Measurements from ENCODE around the gene VWC2L.

The VWC2L gene

DNA sequence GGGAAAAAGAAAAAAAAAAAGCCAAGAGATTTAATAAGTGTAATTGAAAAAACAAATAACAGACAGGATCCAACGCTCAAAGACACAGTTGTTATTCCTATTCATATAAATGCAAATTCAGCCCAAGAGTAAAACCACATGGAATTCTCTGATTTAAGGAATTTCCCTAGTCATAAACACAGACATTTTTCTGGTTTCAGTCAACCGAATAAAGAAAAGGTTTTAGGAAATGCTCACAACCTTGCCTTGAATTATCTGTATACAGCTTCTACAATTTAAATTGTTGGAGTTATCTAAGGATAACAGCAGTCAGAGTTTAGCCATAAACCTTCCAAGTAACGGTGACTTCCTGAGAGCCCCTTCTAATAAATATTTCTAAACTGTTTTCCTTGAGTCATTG, 122.7 kb downstream of the VWC2L start:
- no peak for DNase-seq (ENCODE audit: low read depth in 2 of 2, low spot score in 1 of 2)

DNA sequence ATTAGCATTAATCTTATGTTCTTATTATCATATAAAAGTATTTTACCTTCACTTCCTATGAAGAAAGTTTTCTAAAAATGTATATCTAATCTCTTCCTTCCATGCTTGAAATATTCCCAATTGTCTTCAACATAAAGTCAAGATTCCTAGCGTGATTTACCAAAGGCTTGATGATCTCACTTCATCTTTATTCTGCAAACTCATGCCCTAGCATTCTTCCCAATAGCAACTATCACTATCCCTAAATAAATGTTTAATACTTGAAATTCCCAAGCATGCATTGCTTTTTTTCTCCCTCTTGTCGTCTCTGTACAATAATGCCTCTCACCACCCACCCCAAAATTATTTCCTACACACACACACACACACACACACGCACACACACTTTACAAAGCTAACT, 125.8 kb downstream of the VWC2L start:
- DNase-seq (ENCODE audit: low read depth in 2 of 2, low spot score in 1 of 2), result no peak

- no peak for DNase-seq (ENCODE audit: low read depth in 2 of 2, low spot score in 1 of 2)
Measured at GRCh38 chr2:214537929-214538328, 127.1 kb downstream of the VWC2L start.

DNA sequence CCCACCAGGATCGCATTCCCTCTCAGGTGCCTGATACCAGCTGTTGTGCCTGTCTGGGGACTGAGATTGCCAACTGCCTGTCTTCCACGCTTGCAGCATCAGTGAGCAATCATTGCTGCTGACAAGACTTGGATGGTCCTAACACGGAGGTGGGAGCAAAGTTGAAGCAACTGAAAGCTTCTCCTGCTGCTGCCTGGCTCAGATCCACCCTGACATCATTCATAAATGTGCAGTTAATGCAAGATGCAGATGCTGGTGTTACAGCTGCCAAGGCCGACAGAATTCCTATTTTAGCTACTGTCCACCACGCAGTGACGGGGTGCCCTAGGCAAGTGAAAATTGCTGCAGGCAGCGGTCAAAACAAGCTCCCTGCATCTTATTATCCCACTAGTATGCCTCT, 131.4 kb downstream of the VWC2L start:
- no peak for DNase-seq (ENCODE audit: low read depth in 2 of 2, low spot score in 1 of 2)

DNA sequence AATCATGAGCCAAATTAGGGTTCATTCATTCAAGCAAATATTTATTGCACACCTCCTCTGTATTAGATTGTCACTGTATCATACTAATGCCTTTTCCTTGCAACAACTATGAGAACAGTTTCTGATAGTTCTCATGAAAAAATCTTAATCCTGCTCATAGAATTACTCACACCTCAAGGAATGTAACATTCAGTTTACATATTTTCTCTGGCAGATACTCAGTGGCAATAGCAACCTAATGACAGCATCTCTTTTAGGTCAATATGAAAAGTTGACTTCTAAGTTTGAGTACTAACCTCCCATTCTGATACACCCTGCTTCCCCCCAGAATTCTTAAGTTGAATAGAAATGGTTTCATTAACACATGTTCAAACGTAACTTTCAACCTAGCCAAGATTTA, 132.0 kb downstream of the VWC2L start:
- no peak for DNase-seq (ENCODE audit: low read depth in 2 of 2, low spot score in 1 of 2)

DNA sequence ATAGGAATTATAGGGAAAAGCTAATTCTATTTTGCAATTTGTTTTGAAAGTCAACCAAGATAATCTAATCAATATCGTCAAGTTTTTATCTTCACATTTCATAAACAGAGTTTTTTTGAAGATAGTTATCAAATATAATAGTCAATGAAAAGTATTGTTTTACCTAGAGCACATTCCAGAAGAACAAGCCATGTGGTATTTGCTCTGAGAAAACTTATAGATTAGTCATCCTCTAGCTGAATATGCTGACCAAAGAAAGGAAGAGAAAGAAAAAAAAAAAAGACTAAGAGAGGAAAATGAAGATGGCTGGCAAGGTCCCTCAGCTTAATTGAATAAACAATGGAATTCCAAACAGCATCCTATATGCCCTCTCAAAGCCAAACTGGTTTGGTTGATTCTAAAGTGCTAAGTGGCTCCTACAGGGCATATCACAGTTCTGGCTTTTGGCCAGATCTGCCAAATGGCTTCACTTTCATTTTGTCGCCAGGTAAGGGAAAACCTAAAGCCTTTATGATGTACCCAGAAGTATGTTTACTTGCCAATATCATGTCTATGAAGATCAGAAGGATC, 132.6 kb downstream of the VWC2L start:
- no peak for DNase-seq (ENCODE audit: low read depth in 2 of 2, low spot score in 1 of 2)

DNA sequence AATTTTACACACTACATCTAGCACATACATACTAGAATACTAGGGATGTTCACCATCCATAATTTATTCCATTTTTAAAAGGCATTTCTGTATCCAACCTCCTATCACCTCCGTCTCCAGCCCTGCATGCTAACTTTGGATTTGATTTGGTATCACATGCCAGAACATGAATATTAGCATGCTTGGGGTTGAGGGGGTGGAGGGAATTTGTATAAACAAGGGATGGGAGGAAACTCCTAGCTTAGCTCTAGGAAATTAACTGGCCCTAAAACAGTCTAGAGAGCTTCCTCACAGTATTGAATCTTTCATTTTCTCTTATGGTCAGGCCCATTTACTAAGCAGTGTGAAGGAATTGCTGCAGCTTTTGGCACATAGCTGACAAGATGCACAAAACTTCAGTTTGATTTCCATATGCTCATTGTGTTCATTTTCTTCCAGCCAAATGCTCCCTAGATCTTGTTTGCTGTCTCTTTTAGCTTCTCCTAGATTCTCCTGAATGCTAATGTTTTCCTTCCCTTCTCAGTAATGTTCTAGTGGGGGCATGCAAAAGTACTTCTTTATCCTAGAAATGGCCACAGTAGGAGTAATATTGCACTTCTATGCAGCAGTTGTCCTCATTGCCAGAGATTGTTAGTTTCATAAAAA, 135.2 kb downstream of the VWC2L start:
- DNase-seq (ENCODE audit: low read depth in 2 of 2, low spot score in 1 of 2), result no peak

GRCh38 chr2:214547931-214548330, 137.1 kb downstream of the VWC2L start:
- no peak for DNase-seq (ENCODE audit: low read depth in 2 of 2, low spot score in 1 of 2)

- no peak for DNase-seq (ENCODE audit: low read depth in 2 of 2, low spot score in 1 of 2)
Measured at GRCh38 chr2:214549946-214550345, 139.1 kb downstream of the VWC2L start.

DNA sequence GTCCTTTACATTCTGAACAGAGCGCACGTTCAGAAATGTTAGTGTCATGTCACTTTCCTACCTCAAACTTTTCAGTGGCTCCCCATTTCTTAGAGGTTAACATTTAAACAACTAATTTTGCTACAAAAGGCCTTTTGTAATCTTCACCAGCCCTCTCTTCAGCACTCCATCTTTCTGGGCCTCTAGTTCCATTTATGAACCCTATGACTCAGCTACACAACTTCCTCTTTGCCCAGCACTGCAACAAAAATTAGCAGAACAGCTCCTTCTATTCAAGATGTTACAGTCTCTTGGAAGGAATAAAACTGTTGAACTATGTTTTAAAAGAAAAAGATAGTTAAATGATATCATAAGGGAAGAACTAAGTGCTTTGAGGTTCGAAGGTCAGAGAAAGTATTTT, 139.9 kb downstream of the VWC2L start:
- DNase-seq (ENCODE audit: low read depth in 2 of 2, low spot score in 1 of 2), result no peak

DNA sequence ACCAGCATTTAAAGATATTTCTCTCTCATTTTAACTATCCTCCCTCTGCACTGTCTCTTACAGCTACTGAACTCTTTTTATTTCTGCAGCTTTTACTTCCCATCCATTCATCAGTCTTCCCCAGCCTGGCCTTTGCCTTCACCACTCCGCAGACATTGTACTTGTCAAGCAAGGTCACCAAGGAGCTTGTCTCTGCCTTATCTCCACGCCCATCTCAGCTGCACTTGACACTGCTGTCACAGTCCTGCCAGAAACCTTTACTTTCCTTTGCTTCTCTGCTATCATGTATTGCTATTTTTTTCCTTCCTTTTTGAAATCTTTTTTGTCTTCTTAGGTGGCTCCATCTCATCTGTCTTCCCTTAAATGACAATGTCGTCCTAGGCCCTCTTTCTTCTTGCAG, 147.0 kb downstream of the VWC2L start:
- no peak for DNase-seq (ENCODE audit: low read depth in 2 of 2, low spot score in 1 of 2)

- no peak for DNase-seq (ENCODE audit: low read depth in 2 of 2, low spot score in 1 of 2)
Measured at GRCh38 chr2:214558341-214558740, 147.5 kb downstream of the VWC2L start.

GRCh38 chr2:214560176-214560575, 149.3 kb downstream of the VWC2L start:
- DNase-seq (ENCODE audit: low read depth in 2 of 2, low spot score in 1 of 2), result no peak

GRCh38 chr2:214560618-214561190, 149.8 kb downstream of the VWC2L start:
- DNase-seq (ENCODE audit: low read depth in 2 of 2, low spot score in 1 of 2), result no peak

DNA sequence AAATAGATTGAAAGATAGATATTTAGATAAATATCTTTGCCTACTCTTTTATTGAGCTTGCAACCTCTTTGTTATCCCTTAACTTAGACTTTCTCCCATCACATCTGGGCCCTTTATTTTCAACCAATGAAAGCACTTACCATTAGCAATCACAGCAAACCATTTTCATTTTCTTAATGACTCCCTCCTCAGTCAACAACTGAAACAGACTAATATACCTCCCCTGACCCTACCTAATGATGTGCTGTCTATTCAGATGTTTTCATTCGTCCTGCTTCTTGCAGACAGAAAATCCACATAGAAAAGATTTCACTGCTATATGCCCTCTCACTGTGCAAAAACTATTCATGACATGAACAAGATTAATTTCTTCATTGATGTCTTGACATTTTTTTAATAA, 154.4 kb downstream of the VWC2L start:
- DNase-seq (ENCODE audit: low read depth in 2 of 2, low spot score in 1 of 2), result no peak

DNA sequence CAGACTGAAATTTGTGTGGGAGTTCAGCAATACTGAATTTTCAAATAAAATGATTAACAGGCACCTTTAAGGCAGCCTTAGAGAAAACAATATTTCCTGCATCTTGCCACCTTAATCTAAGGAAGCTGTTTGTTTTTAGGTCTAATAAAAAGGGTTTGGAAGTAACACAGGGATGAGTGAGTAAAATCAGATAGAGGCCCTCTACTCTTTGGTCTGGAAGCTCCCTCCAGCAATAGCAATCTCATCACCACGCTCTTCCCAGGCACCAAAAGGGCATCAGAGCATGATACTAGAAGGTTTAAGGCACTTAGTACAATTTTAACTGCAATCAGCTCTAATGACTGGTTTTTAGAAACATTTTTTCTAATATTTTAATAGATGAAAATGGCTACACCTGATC, 155.6 kb downstream of the VWC2L start:
- no peak for DNase-seq (ENCODE audit: low read depth in 2 of 2, low spot score in 1 of 2)

- no peak for DNase-seq (ENCODE audit: low read depth in 2 of 2, low spot score in 1 of 2)
Measured at GRCh38 chr2:214569419-214570035, 158.7 kb downstream of the VWC2L start.

DNA sequence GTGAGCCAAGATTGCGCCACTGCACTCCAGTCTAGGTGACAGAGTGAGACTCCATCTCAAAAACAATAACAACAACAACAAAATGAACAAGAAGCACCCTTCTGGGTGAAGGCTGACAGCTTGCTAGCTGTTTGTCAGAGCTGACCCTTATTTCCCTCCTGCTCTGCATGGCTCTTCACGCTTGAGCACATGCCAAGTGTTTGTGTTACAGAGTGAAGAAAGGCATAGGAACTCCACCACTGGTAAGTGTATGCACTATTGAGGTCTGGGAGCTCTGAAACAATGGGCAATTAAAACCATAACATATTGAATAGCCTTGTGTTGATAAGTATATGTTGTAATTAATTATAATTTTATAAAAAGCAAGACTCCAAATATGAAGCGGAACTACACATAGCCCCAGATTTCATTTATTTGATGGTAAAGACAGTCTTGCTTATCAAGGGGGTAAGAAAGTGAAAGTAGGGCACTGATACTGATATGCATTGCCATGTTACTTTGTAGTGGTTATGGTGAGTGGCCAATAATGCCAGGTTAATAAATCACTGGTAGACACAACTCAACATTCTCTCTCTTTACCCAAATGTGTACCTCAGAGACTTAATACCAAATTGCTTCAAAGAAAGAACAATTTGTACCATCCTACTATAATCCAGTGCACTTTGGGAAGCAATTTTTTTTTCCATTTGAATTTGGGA, 163.4 kb downstream of the VWC2L start:
- no peak for DNase-seq (ENCODE audit: low read depth in 2 of 2, low spot score in 1 of 2)

GRCh38 chr2:214575030-214575429, 164.2 kb downstream of the VWC2L start:
- no peak for DNase-seq (ENCODE audit: low read depth in 2 of 2, low spot score in 1 of 2)

GRCh38 chr2:214575465-214575864, 164.6 kb downstream of the VWC2L start:
- DNase-seq (ENCODE audit: low read depth in 2 of 2, low spot score in 1 of 2), result no peak

- no peak for DNase-seq (ENCODE audit: low read depth in 2 of 2, low spot score in 1 of 2)
Measured at GRCh38 chr2:214577769-214578168, 166.9 kb downstream of the VWC2L start.

DNA sequence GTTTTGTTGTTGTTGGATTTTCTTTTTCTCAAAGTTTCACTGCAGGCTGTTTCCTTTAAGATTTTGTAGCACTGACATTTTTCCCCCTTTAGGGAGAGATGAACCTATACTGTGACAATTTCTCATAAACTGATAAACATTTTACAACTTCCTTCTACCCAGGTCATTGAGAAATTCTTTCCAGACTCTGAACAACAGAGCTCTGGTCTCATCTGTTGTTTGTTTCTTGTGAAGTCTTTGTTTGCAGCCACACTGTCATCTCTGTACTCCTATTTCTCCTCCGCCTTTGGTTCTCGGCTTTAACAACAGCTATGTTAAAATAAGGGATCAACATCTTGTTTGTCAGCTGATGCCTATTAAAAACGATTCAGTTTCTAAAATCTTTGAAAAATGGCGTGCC, 167.6 kb downstream of the VWC2L start:
- no peak for DNase-seq (ENCODE audit: low read depth in 2 of 2, low spot score in 1 of 2)

Measured in stimulated activated CD8-positive, alpha-beta memory T cell treated with anti-CD3 and anti-CD28 coated beads, Interleukin-4, amount 100 ng/mL, for 4 hours (primary cell).